GM19351 (cell line): ENCODE results near the gene CRKL.
A peak's percentile ranks its signal among the peaks of the same experiment; 100 is the strongest.

Experiments used
- ATAC-seq: cut with Tn5 transposase; IDR thresholded peaks from one replicate; pipeline ENCODE4 v1.9.1; 2021; ENCODE audit warnings: mild to moderate bottlenecking, moderate library complexity; ENCODE audit not compliant: unreplicated experiment

Gene CRKL

GRCh38 chr22:20980523-20980922 lies 63.3 kb downstream of the CRKL start:
- no peak for ATAC-seq

- ATAC-seq, result no peak
Measured at GRCh38 chr22:20980938-20981722, 63.9 kb downstream of the CRKL start.

- peak; percentile 81 for ATAC-seq
Measured at GRCh38 chr22:20981787-20982562, 64.8 kb downstream of the CRKL start, which contains the start of gene LZTR1. LZTR1 (plus strand) TSS chr22:20982297; CDS start chr22:20982372, 75 bp downstream.

- ATAC-seq, result peak; percentile 12
Measured at GRCh38 chr22:20982563-20982882, 65.3 kb downstream of the CRKL start.

- ATAC-seq, result no peak
Measured at GRCh38 chr22:20983081-20983771, 66.0 kb downstream of the CRKL start.

- no peak for ATAC-seq
Measured at GRCh38 chr22:20985720-20986119, 68.5 kb downstream of the CRKL start.

GRCh38 chr22:20986365-20986764 lies 69.2 kb downstream of the CRKL start:
- ATAC-seq, result no peak

GRCh38 chr22:20987375-20987774 lies 70.2 kb downstream of the CRKL start:
- no peak for ATAC-seq

- no peak for ATAC-seq
Measured at GRCh38 chr22:20988573-20989322, 71.5 kb downstream of the CRKL start.

- no peak for ATAC-seq
Measured at GRCh38 chr22:20989323-20990138, 72.3 kb downstream of the CRKL start.

GRCh38 chr22:20990184-20991180 lies 73.3 kb downstream of the CRKL start:
- ATAC-seq, result no peak

- ATAC-seq, result no peak
Measured at GRCh38 chr22:20991252-20992055, 74.2 kb downstream of the CRKL start.

GRCh38 chr22:20992056-20992442 lies 74.8 kb downstream of the CRKL start:
- ATAC-seq, result no peak

GRCh38 chr22:20992456-20993303 lies 75.5 kb downstream of the CRKL start:
- ATAC-seq, result no peak

GRCh38 chr22:20993304-20994127 lies 76.3 kb downstream of the CRKL start:
- no peak for ATAC-seq
